H9 (cell line): ENCODE data around the gene RIBC2. TPM values are rescaled to one million over a fixed set of nuclear protein-coding genes. Genes with fewer than 3 reads are reported as not detected.

Source experiments
- DNase-seq: peaks from one replicate; pipeline ENCODE4 v3.0.0-alpha.2; 2017
- H2AFZ ChIP-seq: one replicate; pipeline ENCODE4 v1.6.1; 2013; ENCODE audit warnings: mild to moderate bottlenecking, low read length, control low read depth, moderate library complexity
- H2AK5ac ChIP-seq: 2 replicates; pipeline ENCODE4 v1.6.1; 2013; ENCODE audit warnings: low read length, control low read depth, mixed read lengths; ENCODE audit not compliant: insufficient read length
- H2BK120ac ChIP-seq: one replicate; pipeline ENCODE4 v1.6.1; 2013; ENCODE audit warnings: low read depth, mild to moderate bottlenecking, low read length, control low read depth, inconsistent platforms; ENCODE audit not compliant: poor library complexity, severe bottlenecking
- H2BK12ac ChIP-seq: 2 replicates; pipeline ENCODE4 v1.6.1; 2013; ENCODE audit warnings: low read length, control low read depth, mixed read lengths, low read depth; ENCODE audit not compliant: insufficient read length
- H2BK15ac ChIP-seq: 2 replicates; pipeline ENCODE4 v1.6.1; 2013; ENCODE audit warnings: low read depth, low read length, control low read depth
- H2BK20ac ChIP-seq: one replicate; pipeline ENCODE4 v1.6.1; 2013; ENCODE audit warnings: low read depth, mild to moderate bottlenecking, low read length, control low read depth, inconsistent platforms; ENCODE audit not compliant: poor library complexity, severe bottlenecking
- H2BK5ac ChIP-seq: 2 replicates; pipeline ENCODE4 v1.6.1; 2013; ENCODE audit warnings: low read length, control low read depth, mixed read lengths; ENCODE audit not compliant: insufficient read length
- H3K14ac ChIP-seq: 2 replicates; pipeline ENCODE4 v1.6.1; 2013; ENCODE audit warnings: low read length, control low read depth; ENCODE audit not compliant: insufficient read depth
- H3K18ac ChIP-seq: 2 replicates; pipeline ENCODE4 v1.6.1; 2013; ENCODE audit warnings: low read depth, mild to moderate bottlenecking, mixed read lengths, low read length, control low read depth; ENCODE audit not compliant: insufficient read length
- H3K23ac ChIP-seq: 2 replicates; pipeline ENCODE4 v1.6.1; 2013; ENCODE audit warnings: low read length, control low read depth, mixed read lengths, low read depth; ENCODE audit not compliant: insufficient read length
- H3K23me2 ChIP-seq: 2 replicates; pipeline ENCODE4 v1.6.1; 2013; ENCODE audit warnings: low read depth, mild to moderate bottlenecking, mixed read lengths, low read length, control low read depth; ENCODE audit not compliant: insufficient read length, poor library complexity, severe bottlenecking
- H3K27ac ChIP-seq: 2 replicates; pipeline ENCODE4 v1.5.1; 2013; ENCODE audit warnings: low read length, control low read depth, mixed read lengths, low read depth; ENCODE audit not compliant: insufficient read length
- H3K27me3 ChIP-seq: 2 replicates; pipeline ENCODE4 v1.6.1; 2013; ENCODE audit warnings: low read length, control low read depth, inconsistent platforms; ENCODE audit not compliant: insufficient read depth
- H3K4ac ChIP-seq: 2 replicates; pipeline ENCODE4 v1.6.1; 2013; ENCODE audit warnings: low read depth, mild to moderate bottlenecking, control low read depth, inconsistent platforms, low read length, moderate library complexity
- H3K4me1 ChIP-seq: 2 replicates; pipeline ENCODE4 v1.6.1; 2013; ENCODE audit warnings: low read length, control low read depth, inconsistent platforms; ENCODE audit not compliant: insufficient read depth
- H3K4me2 ChIP-seq: 2 replicates; pipeline ENCODE4 v1.6.1; 2013; ENCODE audit warnings: low read length, control low read depth, mixed read lengths; ENCODE audit not compliant: insufficient read length, insufficient read depth
- H3K56ac ChIP-seq: 2 replicates; pipeline ENCODE4 v1.6.1; 2013; ENCODE audit warnings: low read depth, mild to moderate bottlenecking, mixed read lengths, low read length, control low read depth; ENCODE audit not compliant: insufficient read length
- H3K79me1 ChIP-seq: 2 replicates; pipeline ENCODE4 v1.6.1; 2013; ENCODE audit warnings: low read depth, mild to moderate bottlenecking, moderate library complexity, low read length, control low read depth, inconsistent platforms; ENCODE audit not compliant: insufficient read depth, poor library complexity, severe bottlenecking
- H3K79me2 ChIP-seq: 2 replicates; pipeline ENCODE4 v1.6.1; 2013; ENCODE audit warnings: low read length, control low read depth, inconsistent platforms; ENCODE audit not compliant: insufficient read depth
- H3K9ac ChIP-seq: 2 replicates; pipeline ENCODE4 v1.6.1; 2013; ENCODE audit warnings: low read length, control low read depth, mixed read lengths; ENCODE audit not compliant: insufficient read length; ENCODE audit errors: extremely low read depth
- H3K9me3 ChIP-seq: one replicate; pipeline ENCODE4 v1.6.1; 2013; ENCODE audit warnings: low read depth, low read length, inconsistent platforms; ENCODE audit not compliant: control insufficient read depth
- H3T11ph ChIP-seq: one replicate; pipeline ENCODE4 v1.6.1; 2013; ENCODE audit warnings: mild to moderate bottlenecking, low read length, control low read depth, inconsistent platforms
- H4K20me1 ChIP-seq: one replicate; pipeline ENCODE4 v1.6.1; 2013; ENCODE audit not compliant: control insufficient read depth, insufficient read length, insufficient read depth
- H4K5ac ChIP-seq: 2 replicates; pipeline ENCODE4 v1.6.1; 2013; ENCODE audit warnings: low read depth, mild to moderate bottlenecking, mixed read lengths, low read length, control low read depth; ENCODE audit not compliant: insufficient read length
- H4K8ac ChIP-seq: replicated peaks from 2 replicates; pipeline ENCODE4 v1.6.1; 2013; ENCODE audit warnings: low read length, control low read depth, mixed read lengths, low read depth; ENCODE audit not compliant: insufficient read length
- H4K91ac ChIP-seq: 2 replicates; pipeline ENCODE4 v1.6.1; 2013; ENCODE audit warnings: low read depth, mild to moderate bottlenecking, moderate library complexity, mixed read lengths, low read length, control low read depth; ENCODE audit not compliant: insufficient read length
- H3K27ac Mint-ChIP-seq, 3 experiments: 2 replicates in 2 of 3; 3 replicates in 1 of 3; pipeline ENCODE4 v1.8.0; 2020 to 2021; ENCODE audit warnings: mixed read lengths in 3 of 3, mild to moderate bottlenecking in 1 of 3, moderate library complexity in 1 of 3
- H3K27me3 Mint-ChIP-seq: 2 replicates; pipeline ENCODE4 v1.8.0; 2021; ENCODE audit warnings: low read depth, mild to moderate bottlenecking, moderate library complexity, mixed read lengths
- H3K36me3 Mint-ChIP-seq, 3 experiments: 2 replicates in 2 of 3; 3 replicates in 1 of 3; pipeline ENCODE4 v1.8.0; 2020 to 2021; ENCODE audit warnings: low read depth in 3 of 3, mixed read lengths in 3 of 3; ENCODE audit not compliant: insufficient read depth in 1 of 3
- H3K4me1 Mint-ChIP-seq, 2 experiments: 2 replicates each; pipeline ENCODE4 v1.8.0; 2020; ENCODE audit warnings: mixed read lengths in 2 of 2
- H3K4me3 Mint-ChIP-seq, 2 experiments: 2 replicates in 1 of 2; 3 replicates in 1 of 2; pipeline ENCODE4 v1.8.0; 2020 to 2021; ENCODE audit warnings: mild to moderate bottlenecking in 2 of 2, mixed read lengths in 2 of 2, moderate library complexity in 1 of 2
- H3K9me3 Mint-ChIP-seq, 2 experiments: 2 replicates in 1 of 2; 3 replicates in 1 of 2; pipeline ENCODE4 v1.8.0; 2020; ENCODE audit warnings: mild to moderate bottlenecking in 2 of 2, mixed read lengths in 2 of 2, moderate library complexity in 1 of 2
- WGBS: extraction: QIAGEN DNeasy Blood & Tissue Kit; methylation state at CpG from one replicate; pipeline ENCODE4 v1.1.7; 2013; ENCODE audit warnings: missing lambda C conversion rate, low lambda C conversion rate, mixed read lengths; ENCODE audit not compliant: insufficient read length; ENCODE audit errors: extremely low coverage; 5-methylcytosine and 5-hydroxymethylcytosine counted together
- total RNA-seq: library from RNA; stranded (reverse); gene quantifications from 2 replicates; pipeline ENCODE4 v1.2.1, GENCODE V29; 2021
- TF ChIP-seq, protein P1 (sequence below): fragments of 200-600 bp; sonication (generic); conservative IDR thresholded peaks from 3 replicates; pipeline ENCODE4 v1.8.0; 2021; ENCODE audit warnings: antibody characterized with exemption, mild to moderate bottlenecking

Gene RIBC2
- total RNA-seq, 1 experiment from 2014 or later, result 4.1 TPM

DNA sequence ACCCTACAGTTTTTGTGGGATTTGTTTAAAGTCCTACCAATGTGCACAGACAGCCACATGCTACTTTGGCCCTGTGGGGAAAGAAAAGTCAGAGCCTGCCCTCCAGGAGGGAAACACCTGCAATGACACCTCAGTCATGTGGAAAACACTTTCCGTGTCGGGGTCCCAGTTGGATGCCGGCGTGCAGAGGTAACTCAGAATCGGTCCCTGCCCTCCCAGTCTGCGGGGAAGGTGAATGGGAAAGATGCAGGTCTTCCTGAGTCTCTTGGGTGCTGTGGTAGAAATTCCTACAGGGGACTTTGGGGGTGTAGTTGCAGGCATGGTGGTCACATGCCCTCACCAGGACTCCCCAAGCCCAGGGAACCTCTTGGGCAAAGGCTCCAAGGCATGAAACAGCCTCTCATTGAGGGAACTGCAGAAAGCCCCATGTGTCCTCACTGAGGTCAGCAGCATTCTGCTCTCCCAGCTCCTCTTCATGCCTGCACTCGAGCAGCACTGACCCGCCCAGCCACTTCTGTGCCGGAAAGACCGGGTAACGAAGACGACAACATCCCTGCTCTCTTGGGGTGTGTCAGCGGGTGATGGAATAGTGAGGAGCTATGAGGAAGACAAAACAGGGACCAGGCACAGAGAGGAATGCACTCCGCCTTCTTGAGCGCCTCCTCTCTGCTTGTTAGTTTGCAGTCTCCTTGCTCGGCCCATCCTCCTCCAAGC lies 4.7 kb downstream of the RIBC2 start:
- no peaks in the 10 kb centered on the region for H4K20me1 ChIP-seq
- H4K8ac ChIP-seq, result no peak overlapping the region
- H3K18ac ChIP-seq, result no peak overlapping the region
- H3K4ac ChIP-seq, result no peak overlapping the region
- Mint-ChIP-seq H3K27ac (no peak overlapping the region), H3K4me3 (no peak overlapping the region), H3K4me1 (peaks cover 4 to 6% of the 10 kb centered on the region in 2 experiments; a peak in 2 of 4 replicates), H3K9me3 (peaks cover 0 to 7% of the 10 kb centered on the region in 2 experiments; a peak in 3 of 5 replicates), H3K36me3 (peaks cover 3 to 19% (median 16%) of the 10 kb centered on the region in 3 experiments; a peak in 6 of 7 replicates), H3K27me3 (peaks cover 21% of the 10 kb centered on the region)
- H3K4me1 ChIP-seq, result no peaks in the 10 kb centered on the region
- no peak overlapping the region for H2BK20ac ChIP-seq
- WGBS, result no CpG with 5 or more reads among the region's 16 CpGs
- no peak overlapping the region for H2AK5ac ChIP-seq
- H3K9ac ChIP-seq, result no peak overlapping the region
- no peak overlapping the region for H2BK5ac ChIP-seq
- no peaks in the 10 kb centered on the region for H3K79me2 ChIP-seq
- TF ChIP-seq, protein P1, sequence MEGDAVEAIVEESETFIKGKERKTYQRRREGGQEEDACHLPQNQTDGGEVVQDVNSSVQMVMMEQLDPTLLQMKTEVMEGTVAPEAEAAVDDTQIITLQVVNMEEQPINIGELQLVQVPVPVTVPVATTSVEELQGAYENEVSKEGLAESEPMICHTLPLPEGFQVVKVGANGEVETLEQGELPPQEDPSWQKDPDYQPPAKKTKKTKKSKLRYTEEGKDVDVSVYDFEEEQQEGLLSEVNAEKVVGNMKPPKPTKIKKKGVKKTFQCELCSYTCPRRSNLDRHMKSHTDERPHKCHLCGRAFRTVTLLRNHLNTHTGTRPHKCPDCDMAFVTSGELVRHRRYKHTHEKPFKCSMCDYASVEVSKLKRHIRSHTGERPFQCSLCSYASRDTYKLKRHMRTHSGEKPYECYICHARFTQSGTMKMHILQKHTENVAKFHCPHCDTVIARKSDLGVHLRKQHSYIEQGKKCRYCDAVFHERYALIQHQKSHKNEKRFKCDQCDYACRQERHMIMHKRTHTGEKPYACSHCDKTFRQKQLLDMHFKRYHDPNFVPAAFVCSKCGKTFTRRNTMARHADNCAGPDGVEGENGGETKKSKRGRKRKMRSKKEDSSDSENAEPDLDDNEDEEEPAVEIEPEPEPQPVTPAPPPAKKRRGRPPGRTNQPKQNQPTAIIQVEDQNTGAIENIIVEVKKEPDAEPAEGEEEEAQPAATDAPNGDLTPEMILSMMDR, result no peak
- H4K5ac ChIP-seq, result no peak overlapping the region
- no peak overlapping the region for H2BK12ac ChIP-seq
- DNase-seq, result no peak
- H2BK120ac ChIP-seq, result no peak overlapping the region
- H3K56ac ChIP-seq, result no peak overlapping the region
- H3K9me3 ChIP-seq, result no peaks in the 10 kb centered on the region
- H3K23me2 ChIP-seq, result peaks cover 3% of the 10 kb centered on the region
- H3K23ac ChIP-seq, result no peak overlapping the region
- no peak overlapping the region for H2AFZ ChIP-seq
- H3K4me2 ChIP-seq, result no peak overlapping the region
- no peak overlapping the region for H3K27ac ChIP-seq
- no peak overlapping the region for H2BK15ac ChIP-seq
- no peaks in the 10 kb centered on the region for H3K79me1 ChIP-seq
- no peaks in the 10 kb centered on the region; the same call in 1 of the 2 replicates for H3K27me3 ChIP-seq
- H4K91ac ChIP-seq, result no peak overlapping the region
- H3T11ph ChIP-seq, result no peak overlapping the region
- no peak overlapping the region for H3K14ac ChIP-seq
